Thyroid gland (tissue), 4 donors: ENCODE data around the gene MRNIP. TPM values are rescaled to one million over a fixed set of nuclear protein-coding genes. Genes with fewer than 3 reads are reported as not detected.

Experiments used
- DNase-seq, 2 donors: peaks; one replicate each; pipeline ENCODE4 v3.0.0-alpha.2; 2019
- H3K27ac ChIP-seq, 3 donors: fragments of 200-600 bp; sonication (generic); 1 replicate in 2 of 3; 2 replicates in 1 of 3; pipeline ENCODE4 v1.5.1; 2016 to 2019; ENCODE audit warnings: mild to moderate bottlenecking in 1 of 3, moderate library complexity in 1 of 3
- H3K27me3 ChIP-seq: fragments of 200-600 bp; sonication (generic); one replicate; pipeline ENCODE4 v1.5.1; 2019
- H3K36me3 ChIP-seq, 2 donors: fragments of 200-600 bp; sonication (generic); one replicate each; pipeline ENCODE4 v1.5.1; 2016 to 2019
- H3K4me1 ChIP-seq, 2 donors: fragments of 200-600 bp; sonication (generic); one replicate each; pipeline ENCODE4 v1.5.1; 2017 to 2019
- H3K4me3 ChIP-seq, 3 donors: fragments of 200-600 bp; sonication (generic); replicated peaks in 1 of 3; 1 replicate in 2 of 3; 2 replicates in 1 of 3; pipeline ENCODE4 v1.5.1; 2016; ENCODE audit warnings: mild to moderate bottlenecking in 1 of 3
- H3K9me3 ChIP-seq: fragments of 200-600 bp; sonication (generic); one replicate; pipeline ENCODE4 v1.5.1; 2017
- POLR2A ChIP-seq, 2 donors: fragments of 450-650 bp; IDR thresholded peaks; one replicate each; pipeline ENCODE4 v1.6.1; 2017; ENCODE audit warnings: antibody characterized with exemption in 2 of 2, mild to moderate bottlenecking in 2 of 2, moderate library complexity in 1 of 2
- WGBS, 2 donors: methylation state at CpG; one replicate each; pipeline ENCODE4 v1.1.5; 2017; 5-methylcytosine and 5-hydroxymethylcytosine counted together
- intact Hi-C: fragments of 100-400 bp; cut with DNase I; formaldehyde crosslinking; loops from one replicate; pipeline ENCODE4 v1.15.1; 2023
- total RNA-seq, 4 donors: library from RNA; depleted of rRNA; stranded (reverse); fragments of >200 nt; gene quantifications; one replicate each; pipeline ENCODE4 v1.2.3, GENCODE V29; 2016
- TF ChIP-seq, protein P1 (sequence below), 6 experiments: fragments of 200-600 bp in 3 of 6; fragments of 450-650 bp in 3 of 6; sonication (generic) in 3 of 6; IDR thresholded peaks; one replicate each; pipeline ENCODE4 v1.5.1; 2016 to 2019; ENCODE audit warnings: antibody characterized with exemption in 6 of 6, mild to moderate bottlenecking in 2 of 6, inconsistent platforms in 1 of 6, moderate library complexity in 1 of 6

The MRNIP gene
- total RNA-seq, 4 donors from 2014 or later: 37.1 to 68.2 (median 52.1) TPM

DNA sequence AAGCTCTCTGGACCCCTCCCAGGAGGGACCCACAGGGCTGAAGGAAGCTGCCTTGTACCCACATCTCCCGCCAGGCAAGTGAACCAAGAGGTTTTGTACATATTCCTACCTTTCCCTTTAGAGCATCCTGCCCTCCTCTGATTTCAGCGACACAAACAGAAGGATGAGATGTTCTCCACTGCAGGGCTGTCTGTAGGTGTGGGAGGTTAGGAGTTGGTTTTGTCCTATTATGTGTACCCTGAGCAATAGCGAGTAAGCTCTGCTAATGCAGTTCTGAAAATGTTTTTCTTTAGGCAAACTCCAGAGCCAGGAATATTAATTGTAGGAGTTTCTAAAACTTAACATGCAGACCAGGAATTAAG lies 24.9 kb downstream of the MRNIP start:
- WGBS, 2 donors: 100% methylated on average over 3 of the region's 3 CpGs
- intact Hi-C loops: no loop called here
- no peak for DNase-seq
- Histone ChIP-seq H3K9me3 (no peaks in the 10 kb centered on the region), H3K27me3 (no peaks in the 10 kb centered on the region), H3K4me3 (no peak overlapping the region), H3K36me3 (peaks cover 81 to 90% of the 10 kb centered on the region in 2 donors), H3K27ac (no peak overlapping the region), H3K4me1 (peaks cover 6 to 12% of the 10 kb centered on the region in 2 donors)
- TF ChIP-seq, protein P1, sequence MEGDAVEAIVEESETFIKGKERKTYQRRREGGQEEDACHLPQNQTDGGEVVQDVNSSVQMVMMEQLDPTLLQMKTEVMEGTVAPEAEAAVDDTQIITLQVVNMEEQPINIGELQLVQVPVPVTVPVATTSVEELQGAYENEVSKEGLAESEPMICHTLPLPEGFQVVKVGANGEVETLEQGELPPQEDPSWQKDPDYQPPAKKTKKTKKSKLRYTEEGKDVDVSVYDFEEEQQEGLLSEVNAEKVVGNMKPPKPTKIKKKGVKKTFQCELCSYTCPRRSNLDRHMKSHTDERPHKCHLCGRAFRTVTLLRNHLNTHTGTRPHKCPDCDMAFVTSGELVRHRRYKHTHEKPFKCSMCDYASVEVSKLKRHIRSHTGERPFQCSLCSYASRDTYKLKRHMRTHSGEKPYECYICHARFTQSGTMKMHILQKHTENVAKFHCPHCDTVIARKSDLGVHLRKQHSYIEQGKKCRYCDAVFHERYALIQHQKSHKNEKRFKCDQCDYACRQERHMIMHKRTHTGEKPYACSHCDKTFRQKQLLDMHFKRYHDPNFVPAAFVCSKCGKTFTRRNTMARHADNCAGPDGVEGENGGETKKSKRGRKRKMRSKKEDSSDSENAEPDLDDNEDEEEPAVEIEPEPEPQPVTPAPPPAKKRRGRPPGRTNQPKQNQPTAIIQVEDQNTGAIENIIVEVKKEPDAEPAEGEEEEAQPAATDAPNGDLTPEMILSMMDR (IDR thresholded peaks at IDR 0.05): no peak
- TF ChIP-seq POLR2A (IDR thresholded peaks at IDR 0.05): no peak

DNA sequence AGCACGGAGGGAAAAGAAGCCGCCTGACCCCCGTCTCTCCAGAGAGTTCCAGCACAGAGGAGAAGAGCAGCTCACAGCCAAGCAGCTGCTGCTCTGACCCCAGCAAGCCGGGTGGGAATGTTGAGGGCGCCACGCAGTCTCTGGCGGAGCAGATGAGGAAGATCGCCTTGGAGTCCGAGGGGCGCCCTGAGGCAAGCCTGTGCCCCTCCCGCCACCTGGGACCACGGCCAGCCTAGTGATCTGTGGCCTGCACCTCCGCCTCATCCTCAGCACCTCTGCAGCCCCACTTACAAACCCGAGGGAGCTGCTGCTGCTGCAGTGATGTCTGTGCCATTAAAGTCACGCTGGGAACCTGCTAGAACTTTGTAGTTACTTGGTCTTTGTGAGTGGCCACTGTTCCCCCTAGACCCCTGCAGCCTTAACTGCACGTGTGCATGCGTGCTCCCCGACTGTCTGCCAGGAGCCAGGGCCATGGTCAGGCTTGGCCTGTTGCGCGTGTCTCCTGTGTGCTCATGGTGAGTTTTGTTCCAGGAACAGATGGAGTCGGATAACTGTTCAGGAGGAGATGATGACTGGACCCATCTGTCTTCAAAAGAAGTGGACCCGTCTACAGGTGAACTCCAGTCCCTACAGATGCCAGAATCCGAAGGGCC lies 25.4 kb downstream of the MRNIP start:
- Histone ChIP-seq H3K9me3 (no peaks in the 10 kb centered on the region), H3K27ac (no peak overlapping the region), H3K4me1 (peaks cover 9 to 17% of the 10 kb centered on the region in 2 donors), H3K4me3 (no peak overlapping the region), H3K27me3 (no peaks in the 10 kb centered on the region), H3K36me3 (peaks cover 81 to 91% of the 10 kb centered on the region in 2 donors)
- TF ChIP-seq, protein P1 (IDR thresholded peaks at IDR 0.05): no peak
- TF ChIP-seq POLR2A (IDR thresholded peaks at IDR 0.05): no peak
- 80 to 82% methylated on average over 14 to 17 of the region's 23 CpGs for WGBS, 2 donors
- no peak for DNase-seq
- intact Hi-C loops: no loop called here

DNA sequence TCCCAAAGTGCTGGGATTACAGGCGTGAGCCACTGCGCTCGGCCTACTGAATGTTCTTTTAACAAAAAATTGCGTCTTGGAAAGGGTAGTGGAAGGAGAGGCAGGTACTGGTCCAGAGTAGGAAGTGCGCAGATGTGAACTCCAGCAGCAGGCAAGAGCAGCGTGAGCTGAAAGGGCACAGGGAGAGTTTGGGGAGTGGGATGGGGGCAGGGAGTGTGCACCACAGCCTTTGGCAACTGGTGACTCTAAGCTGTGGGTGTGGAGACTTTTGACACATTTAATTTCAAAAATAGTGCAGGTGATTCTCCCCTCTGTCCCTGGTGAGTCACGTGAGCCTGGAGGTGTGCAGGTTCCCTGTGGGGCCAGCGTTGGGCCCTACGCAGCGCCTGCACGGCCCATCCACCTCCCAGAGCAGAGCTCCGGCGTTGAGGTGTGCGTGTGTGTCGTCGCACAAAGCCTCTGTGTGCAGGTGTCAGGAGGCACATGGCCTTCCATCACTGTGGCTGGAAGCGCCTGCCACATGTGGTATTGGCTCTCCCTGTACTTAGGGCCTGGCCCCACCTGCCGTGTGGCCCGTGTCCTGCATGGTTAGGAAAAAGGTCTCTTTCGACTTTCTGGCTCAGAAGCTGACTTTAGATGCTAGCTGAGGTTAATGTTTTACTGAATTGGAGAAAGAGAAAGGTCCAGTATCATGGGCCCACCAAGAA lies 26.4 kb downstream of the MRNIP start:
- Histone ChIP-seq H3K36me3 (peaks cover 80 to 89% of the 10 kb centered on the region in 2 donors), H3K4me1 (peaks cover 18 to 27% of the 10 kb centered on the region in 2 donors), H3K9me3 (no peaks in the 10 kb centered on the region), H3K27ac (no peak overlapping the region), H3K27me3 (no peaks in the 10 kb centered on the region), H3K4me3 (no peak overlapping the region)
- 90 to 97% methylated on average over 14 to 20 of the region's 20 CpGs for WGBS, 2 donors
- intact Hi-C loops: no loop called here
- TF ChIP-seq POLR2A (IDR thresholded peaks at IDR 0.05): no peak
- TF ChIP-seq, protein P1 (IDR thresholded peaks at IDR 0.05): no peak
- DNase-seq: no peak

DNA sequence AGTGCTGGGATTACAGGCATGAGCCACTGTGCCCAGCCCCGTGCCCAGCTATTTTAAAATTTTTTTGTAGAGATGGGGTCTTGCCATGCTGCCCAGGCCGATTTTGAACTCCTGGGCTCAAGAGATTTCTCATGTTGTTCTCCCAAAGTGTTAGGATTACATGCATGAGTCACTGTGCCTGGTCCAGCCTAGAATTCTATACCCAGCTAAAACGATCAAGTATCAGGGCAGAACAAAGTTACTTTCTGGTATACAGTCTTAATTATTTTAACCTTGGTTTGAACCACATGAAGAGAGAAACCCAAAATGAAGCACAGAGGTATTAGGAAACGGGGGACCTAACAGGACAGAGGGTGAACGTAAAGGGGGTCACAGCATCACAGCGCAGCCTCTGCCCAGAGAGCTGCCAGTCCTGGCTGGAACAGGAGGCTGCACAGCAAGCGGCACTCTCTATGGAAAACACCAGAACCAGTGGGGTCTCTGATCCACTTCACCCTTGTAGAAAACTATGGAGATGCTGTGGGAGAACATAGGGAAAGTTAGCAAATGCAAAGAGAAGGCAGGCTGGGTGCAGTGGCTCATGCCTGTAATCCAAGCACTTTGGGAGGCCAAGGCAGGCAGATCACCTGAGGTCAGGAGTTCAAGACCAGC lies 27.7 kb downstream of the MRNIP start:
- no peak for DNase-seq
- H3K4me1 ChIP-seq: peaks cover 24 to 37% of the 10 kb centered on the region in 2 donors
- H3K27me3 ChIP-seq: no peaks in the 10 kb centered on the region
- TF ChIP-seq, protein P1 (IDR thresholded peaks at IDR 0.05): no peak
- TF ChIP-seq POLR2A (IDR thresholded peaks at IDR 0.05): no peak
- H3K27ac ChIP-seq: peak overlapping the region in 2 of 3 donors; percentile 24 to 50
- H3K9me3 ChIP-seq: no peaks in the 10 kb centered on the region
- peaks cover 80 to 89% of the 10 kb centered on the region in 2 donors for H3K36me3 ChIP-seq
- WGBS, 2 donors: 94 to 97% methylated on average over 7 of the region's 7 CpGs
- H3K4me3 ChIP-seq: no peak overlapping the region
- intact Hi-C loops: no loop called here
